K562 (cell line): Measurements from ENCODE around the gene DUSP28. TPM values are rescaled to one million over a fixed set of nuclear protein-coding genes. Genes with fewer than 3 reads are reported as not detected.

Experiments
- ATF7 ChIP-seq: fragments of 450-650 bp; IDR thresholded peaks from 2 replicates; pipeline ENCODE4 v1.7.1; 2014; ENCODE audit warnings: mild to moderate bottlenecking, moderate library complexity
- CHD2 ChIP-seq: IDR thresholded peaks from 2 replicates; pipeline ENCODE4 v1.6.1; 2011; ENCODE audit warnings: low read depth, low read length
- CXXC5 ChIP-seq: fragments of 250-450 bp; sonication (Bioruptor Pico); IDR thresholded peaks from 2 replicates; pipeline ENCODE4 v1.8.0; 2022; ENCODE audit warnings: inconsistent platforms, mild to moderate bottlenecking, moderate library complexity
- ELF1 ChIP-seq: fragments of 200-800 bp; sonication (Bioruptor generic); IDR thresholded peaks from 2 replicates; pipeline ENCODE4 v1.6.1; 2016; ENCODE audit warnings: missing genetic modification characterization, missing compliant biosample characterization
- GABPB1 ChIP-seq: sonication (generic); formaldehyde crosslinking; IDR thresholded peaks from 2 replicates; pipeline ENCODE4 v1.8.0; 2022; ENCODE audit warnings: mild to moderate bottlenecking, missing genetic modification reagents
- KDM4B ChIP-seq, 2 experiments: fragments of 450-650 bp in 1 of 2; sonication (generic) in 1 of 2; IDR thresholded peaks; 2 replicates each; pipeline ENCODE4 v1.6.1; 2016 to 2017; ENCODE audit warnings: borderline replicate concordance in 2 of 2, antibody characterized with exemption in 1 of 2, low read depth in 1 of 2, mild to moderate bottlenecking in 1 of 2
- LCOR ChIP-seq: sonication (generic); formaldehyde crosslinking; IDR thresholded peaks from 2 replicates; pipeline ENCODE4 v1.8.0; 2022; ENCODE audit warnings: mild to moderate bottlenecking, missing genetic modification reagents
- MAZ ChIP-seq, 2 experiments: fragments of 450-650 bp in 1 of 2; sonication (generic) in 1 of 2; formaldehyde crosslinking; IDR thresholded peaks in 1 of 2; conservative IDR thresholded peaks in 1 of 2; 2 replicates each; pipeline versions ENCODE4 v1.4.0 to v1.5.0; 2020; ENCODE audit warnings: mild to moderate bottlenecking in 1 of 2, missing genetic modification reagents in 1 of 2
- MITF ChIP-seq: IDR thresholded peaks from 2 replicates; pipeline ENCODE4 v1.6.1; 2014; ENCODE audit warnings: antibody characterized with exemption
- NCOR1 ChIP-seq: fragments of 450-650 bp; IDR thresholded peaks from 2 replicates; pipeline ENCODE4 v1.6.1; 2016; ENCODE audit warnings: mild to moderate bottlenecking, moderate library complexity
- PURB ChIP-seq: sonication (generic); formaldehyde crosslinking; IDR thresholded peaks from 2 replicates; pipeline ENCODE4 v1.9.0; 2021; ENCODE audit warnings: low read depth, mild to moderate bottlenecking, missing genetic modification reagents
- SUPT5H ChIP-seq: fragments of 450-650 bp; IDR thresholded peaks from 2 replicates; pipeline ENCODE4 v1.6.1; 2016
- TFAP4 ChIP-seq: sonication (generic); formaldehyde crosslinking; IDR thresholded peaks from 2 replicates; pipeline ENCODE4 v1.8.0; 2022; ENCODE audit warnings: missing genetic modification reagents, mild to moderate bottlenecking, moderate library complexity, borderline replicate concordance
- USF1 ChIP-seq: sonication (generic); formaldehyde crosslinking; IDR thresholded peaks from 2 replicates; pipeline ENCODE4 v1.9.0; 2022; ENCODE audit warnings: mild to moderate bottlenecking, missing genetic modification reagents
- USF2 ChIP-seq: sonication (generic); formaldehyde crosslinking; IDR thresholded peaks from 2 replicates; pipeline ENCODE4 v1.5.0; 2020; ENCODE audit warnings: missing genetic modification reagents
- ZNF76 ChIP-seq: fragments of 250-450 bp; sonication (Bioruptor Pico); IDR thresholded peaks from 2 replicates; pipeline ENCODE4 v1.4.0; 2020; ENCODE audit warnings: mild to moderate bottlenecking, moderate library complexity, borderline replicate concordance
- polyA plus RNA-seq, 8 experiments: library from polyadenylated mRNA; depleted of rRNA in 4 of 8; stranded (reverse) in 5 of 8; unstranded in 3 of 8; fragments of >200 nt; fragmentation: Nextera tagmentation in 2 of 8; fragmentation: Illumina TruSeq in 1 of 8; extraction: Ambion mirVana in 2 of 8; extraction: Trizol in 1 of 8; gene quantifications; 2 replicates each; pipeline versions ENCODE4 v1.2.1 to v1.2.3, GENCODE V29; 2011 to 2014; ENCODE audit warnings: inconsistent platforms in 1 of 8, missing spikeins in 1 of 8
- total RNA-seq, 7 experiments: library from RNA; depleted of rRNA in 6 of 7; stranded (reverse); fragments of >200 nt in 6 of 7; fragmentation: Illumina TruSeq in 2 of 7; extraction: Trizol in 2 of 7; gene quantifications; 2 replicates each; pipeline versions ENCODE4 v1.2.1 to v1.2.3, GENCODE V29; 2011 to 2021; ENCODE audit warnings: low replicate concordance in 1 of 7
- TF ChIP-seq, protein P1 (sequence below): sonication (generic); formaldehyde crosslinking; IDR thresholded peaks from 2 replicates; pipeline ENCODE4 v1.8.1; 2023; ENCODE audit warnings: mild to moderate bottlenecking, missing genetic modification reagents
- TF ChIP-seq, protein P2 (sequence below), 2 experiments: fragments of 200-800 bp in 1 of 2; sonication (Bioruptor generic) in 1 of 2; sonication (generic) in 1 of 2; formaldehyde crosslinking in 1 of 2; IDR thresholded peaks in 1 of 2; conservative IDR thresholded peaks in 1 of 2; 2 replicates each; pipeline versions ENCODE4 v1.5.0 to v1.6.1; 2016 to 2020; ENCODE audit warnings: missing compliant biosample characterization in 1 of 2, missing genetic modification characterization in 1 of 2, missing genetic modification reagents in 1 of 2
- TF ChIP-seq, protein P3 (sequence below): fragments of 450-650 bp; IDR thresholded peaks from 2 replicates; pipeline ENCODE4 v1.6.1; 2016

The DUSP28 gene
- total and polyA plus RNA-seq, 9 of the 15 experiments (the other 6 are each of a cell fraction or from before 2014, with no cell fraction given), result 2.8 to 8.1 (median 4.2) TPM

- TF ChIP-seq, protein P1, sequence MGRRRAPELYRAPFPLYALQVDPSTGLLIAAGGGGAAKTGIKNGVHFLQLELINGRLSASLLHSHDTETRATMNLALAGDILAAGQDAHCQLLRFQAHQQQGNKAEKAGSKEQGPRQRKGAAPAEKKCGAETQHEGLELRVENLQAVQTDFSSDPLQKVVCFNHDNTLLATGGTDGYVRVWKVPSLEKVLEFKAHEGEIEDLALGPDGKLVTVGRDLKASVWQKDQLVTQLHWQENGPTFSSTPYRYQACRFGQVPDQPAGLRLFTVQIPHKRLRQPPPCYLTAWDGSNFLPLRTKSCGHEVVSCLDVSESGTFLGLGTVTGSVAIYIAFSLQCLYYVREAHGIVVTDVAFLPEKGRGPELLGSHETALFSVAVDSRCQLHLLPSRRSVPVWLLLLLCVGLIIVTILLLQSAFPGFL (CRISPR knock-in tag), result peak; percentile 30; the same call in 1 of the 2 replicates
- peak; percentile 45; the same call in 1 of the 2 replicates for TF ChIP-seq ATF7
- no peak for TF ChIP-seq PURB (CRISPR knock-in tag)
- TF ChIP-seq USF1 (CRISPR knock-in tag), result peak; percentile 93
- TF ChIP-seq LCOR (CRISPR knock-in tag), result peak; percentile 69; the same call in 1 of the 2 replicates
- peak; percentile 94 for TF ChIP-seq USF2 (CRISPR knock-in tag)
- TF ChIP-seq NCOR1, result no peak
- TF ChIP-seq SUPT5H, result peak; percentile 77
- peak in 1 of 2 experiments; percentile 68; a peak in 1 of 4 replicates for TF ChIP-seq MAZ (CRISPR knock-in tag; conservative IDR thresholded peaks at IDR 0.05 in 1 of 2, IDR thresholded peaks at IDR 0.05 in 1 of 2)
- TF ChIP-seq, protein P2, sequence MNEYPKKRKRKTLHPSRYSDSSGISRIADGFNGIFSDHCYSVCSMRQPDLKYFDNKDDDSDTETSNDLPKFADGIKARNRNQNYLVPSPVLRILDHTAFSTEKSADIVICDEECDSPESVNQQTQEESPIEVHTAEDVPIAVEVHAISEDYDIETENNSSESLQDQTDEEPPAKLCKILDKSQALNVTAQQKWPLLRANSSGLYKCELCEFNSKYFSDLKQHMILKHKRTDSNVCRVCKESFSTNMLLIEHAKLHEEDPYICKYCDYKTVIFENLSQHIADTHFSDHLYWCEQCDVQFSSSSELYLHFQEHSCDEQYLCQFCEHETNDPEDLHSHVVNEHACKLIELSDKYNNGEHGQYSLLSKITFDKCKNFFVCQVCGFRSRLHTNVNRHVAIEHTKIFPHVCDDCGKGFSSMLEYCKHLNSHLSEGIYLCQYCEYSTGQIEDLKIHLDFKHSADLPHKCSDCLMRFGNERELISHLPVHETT (CRISPR knock-in tag; conservative IDR thresholded peaks at IDR 0.05 in 1 of 2, IDR thresholded peaks at IDR 0.05 in 1 of 2), result peak in 1 of 2 experiments; percentile 84; a peak in 2 of 4 replicates
- peak; percentile 94 for TF ChIP-seq GABPB1 (CRISPR knock-in tag)
- peak; percentile 13; the same call in 1 of the 2 replicates for TF ChIP-seq MITF
- peak; percentile 8; the same call in 1 of the 2 replicates for TF ChIP-seq CHD2
- peak; percentile 66 for TF ChIP-seq TFAP4 (CRISPR knock-in tag)
- TF ChIP-seq, protein P3, sequence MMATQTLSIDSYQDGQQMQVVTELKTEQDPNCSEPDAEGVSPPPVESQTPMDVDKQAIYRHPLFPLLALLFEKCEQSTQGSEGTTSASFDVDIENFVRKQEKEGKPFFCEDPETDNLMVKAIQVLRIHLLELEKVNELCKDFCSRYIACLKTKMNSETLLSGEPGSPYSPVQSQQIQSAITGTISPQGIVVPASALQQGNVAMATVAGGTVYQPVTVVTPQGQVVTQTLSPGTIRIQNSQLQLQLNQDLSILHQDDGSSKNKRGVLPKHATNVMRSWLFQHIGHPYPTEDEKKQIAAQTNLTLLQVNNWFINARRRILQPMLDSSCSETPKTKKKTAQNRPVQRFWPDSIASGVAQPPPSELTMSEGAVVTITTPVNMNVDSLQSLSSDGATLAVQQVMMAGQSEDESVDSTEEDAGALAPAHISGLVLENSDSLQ, result no peak
- peak in 1 of 2 experiments; percentile 73; a peak in 1 of 4 replicates for TF ChIP-seq KDM4B (IDR thresholded peaks at IDR 0.05; ENCODE audit: borderline replicate concordance in 2 of 2, low read depth in 1 of 2)
- TF ChIP-seq ZNF76 (CRISPR knock-in tag), result peak; percentile 56; the same call in 1 of the 2 replicates
- peak; percentile 89 for TF ChIP-seq CXXC5 (CRISPR knock-in tag)
- TF ChIP-seq ELF1 (tag), result peak; percentile 87
These were observed 26.2 kb downstream of the DUSP28 start, which contains the start of gene CAPN10 (continued) for GRCh38 chr2:240586198-240586918.
